ENCODE data around the gene DLGAP1.

- TF ChIP-seq EP300 (IDR thresholded peaks at IDR 0.05; ENCODE audit: borderline replicate concordance in 1 of 2, low read depth in 1 of 2, low read length in 1 of 2): no peak
- TF ChIP-seq CTCF (IDR thresholded peaks at IDR 0.05): no peak
Measured at GRCh38 chr18:3855966-3856365, 599.1 kb downstream of the DLGAP1 start.
